Testis (tissue), 3 donors: Measurements from ENCODE around the gene SLC29A1. TPM values are rescaled to one million over a fixed set of nuclear protein-coding genes. Genes with fewer than 3 reads are reported as not detected.
A peak's percentile ranks its signal among the peaks of the same experiment; 100 is the strongest.

Source experiments
- DNase-seq: peaks from one replicate; pipeline ENCODE4 v3.0.0-alpha.2; 2019
- H3K27ac ChIP-seq, 2 donors: fragments of 200-600 bp; sonication (generic); one replicate each; pipeline ENCODE4 v1.5.1; 2019
- H3K27me3 ChIP-seq: fragments of 200-600 bp; sonication (generic); one replicate; pipeline ENCODE4 v1.5.1; 2019
- H3K36me3 ChIP-seq: fragments of 200-600 bp; sonication (generic); one replicate; pipeline ENCODE4 v1.5.1; 2017; ENCODE audit warnings: low read depth; ENCODE audit errors: missing control alignments
- H3K4me1 ChIP-seq: fragments of 200-600 bp; sonication (generic); one replicate; pipeline ENCODE4 v1.5.1; 2019
- H3K4me3 ChIP-seq, 2 donors: fragments of 200-600 bp; sonication (generic); one replicate each; pipeline ENCODE4 v1.5.1; 2017 to 2019
- H3K9me3 ChIP-seq: fragments of 200-600 bp; sonication (generic); one replicate; pipeline ENCODE4 v1.5.1; 2017
- POLR2A ChIP-seq: fragments of 450-650 bp; IDR thresholded peaks from one replicate; pipeline ENCODE4 v1.6.1; 2017; ENCODE audit warnings: antibody characterized with exemption, mild to moderate bottlenecking, moderate library complexity
- WGBS, 2 donors: methylation state at CpG; one replicate each; pipeline ENCODE4 v1.1.5; 2018; 5-methylcytosine and 5-hydroxymethylcytosine counted together
- intact Hi-C: fragments of 100-400 bp; cut with DNase I; formaldehyde crosslinking; loops from one replicate; pipeline ENCODE4 v1.15.1; 2023; ENCODE audit warnings: low total_unique reads
- polyA plus RNA-seq: library from polyadenylated mRNA; stranded (reverse); fragments of 350-450 nt; fragmentation: Illumina TruSeq; extraction: RNeasy Lipid Tissue Mini Kit (QIAGEN cat#74804); gene quantifications from one replicate; pipeline ENCODE4 v1.2.3, GENCODE V29; 2014; ENCODE audit warnings: low read depth, low replicate concordance; ENCODE audit not compliant: insufficient read depth
- total RNA-seq, 2 donors: library from RNA; depleted of rRNA; stranded (reverse); fragments of >200 nt; gene quantifications; one replicate each; pipeline ENCODE4 v1.2.3, GENCODE V29; 2016
- TF ChIP-seq, protein P1 (sequence below), 3 experiments: fragments of 450-650 bp in 2 of 3; fragments of 200-600 bp in 1 of 3; sonication (generic) in 1 of 3; IDR thresholded peaks; one replicate each; pipeline ENCODE4 v1.5.1; 2016 to 2019; ENCODE audit warnings: antibody characterized with exemption in 3 of 3, mild to moderate bottlenecking in 2 of 3, moderate library complexity in 1 of 3

The SLC29A1 gene
- total and polyA plus RNA-seq, 3 donors from 2014 or later = 41.2 to 70.0 (median 51.3) TPM

DNA sequence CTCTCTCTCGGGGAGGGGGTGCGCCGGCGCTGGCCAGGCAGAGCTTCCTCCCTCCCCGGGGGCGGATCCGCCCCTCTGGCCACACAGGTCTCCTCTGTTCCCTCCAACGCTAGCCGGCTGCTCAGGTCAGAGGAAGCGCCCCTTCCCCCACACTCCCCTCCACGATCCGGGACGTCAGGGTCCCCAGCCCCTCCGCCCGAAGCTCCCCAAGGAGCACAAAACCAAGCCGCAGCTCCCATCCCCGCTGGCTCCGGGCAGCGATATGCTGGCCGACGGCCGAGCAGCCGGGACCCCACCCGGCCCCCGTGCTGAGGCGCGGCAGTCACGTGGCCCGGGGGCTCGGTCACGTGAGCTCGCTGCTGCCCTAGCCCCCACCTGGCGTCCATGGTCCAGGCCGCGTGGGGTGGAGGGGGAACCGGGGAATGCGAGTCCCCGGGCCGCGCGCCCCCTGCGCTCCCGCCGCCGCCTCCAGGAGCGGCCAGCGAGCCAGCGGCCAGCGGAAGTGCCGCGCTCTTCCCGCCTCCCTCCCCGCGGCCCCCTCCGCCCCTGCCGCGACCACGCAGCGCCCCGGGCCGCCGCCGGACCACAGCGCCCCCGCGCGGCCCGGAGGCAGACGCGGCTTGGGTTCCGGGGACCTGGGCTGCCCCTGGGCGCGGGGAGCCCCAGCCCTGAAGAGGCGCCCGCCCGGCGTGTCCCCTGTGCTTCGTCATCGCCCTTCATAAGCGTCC, 33.8 kb downstream of the SLC29A1 start, which contains the start of gene SLC35B2:
Gene SLC35B2 (minus strand): TSS at position 504 of the 728 bp plus-strand sequence. CDS start 118 bp downstream, at position 386.
- intact Hi-C loops = no loop called here

GRCh38 chr6:44257753-44258324, 34.4 kb downstream of the SLC29A1 start:
- DNase-seq = no peak
- intact Hi-C loops = no loop called here
- WGBS, 2 donors = 15 to 19% methylated on average over 12 to 15 of the region's 15 CpGs
- Histone ChIP-seq H3K4me1 (peaks cover 14% of the 10 kb centered on the region), H3K4me3 (peak overlapping the region; percentile 87 to 97), H3K27me3 (no peaks in the 10 kb centered on the region), H3K36me3 (no peaks in the 10 kb centered on the region), H3K9me3 (no peaks in the 10 kb centered on the region), H3K27ac (peak overlapping the region; percentile 90 to 92)
- TF ChIP-seq, protein P1, sequence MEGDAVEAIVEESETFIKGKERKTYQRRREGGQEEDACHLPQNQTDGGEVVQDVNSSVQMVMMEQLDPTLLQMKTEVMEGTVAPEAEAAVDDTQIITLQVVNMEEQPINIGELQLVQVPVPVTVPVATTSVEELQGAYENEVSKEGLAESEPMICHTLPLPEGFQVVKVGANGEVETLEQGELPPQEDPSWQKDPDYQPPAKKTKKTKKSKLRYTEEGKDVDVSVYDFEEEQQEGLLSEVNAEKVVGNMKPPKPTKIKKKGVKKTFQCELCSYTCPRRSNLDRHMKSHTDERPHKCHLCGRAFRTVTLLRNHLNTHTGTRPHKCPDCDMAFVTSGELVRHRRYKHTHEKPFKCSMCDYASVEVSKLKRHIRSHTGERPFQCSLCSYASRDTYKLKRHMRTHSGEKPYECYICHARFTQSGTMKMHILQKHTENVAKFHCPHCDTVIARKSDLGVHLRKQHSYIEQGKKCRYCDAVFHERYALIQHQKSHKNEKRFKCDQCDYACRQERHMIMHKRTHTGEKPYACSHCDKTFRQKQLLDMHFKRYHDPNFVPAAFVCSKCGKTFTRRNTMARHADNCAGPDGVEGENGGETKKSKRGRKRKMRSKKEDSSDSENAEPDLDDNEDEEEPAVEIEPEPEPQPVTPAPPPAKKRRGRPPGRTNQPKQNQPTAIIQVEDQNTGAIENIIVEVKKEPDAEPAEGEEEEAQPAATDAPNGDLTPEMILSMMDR (IDR thresholded peaks at IDR 0.05) = peak in 2 of 3 experiments; percentile 1 to 7
- no peak for TF ChIP-seq POLR2A

More for the DNA sequence above, 33.8 kb downstream of the SLC29A1 start, which contains the start of gene SLC35B2:
- Histone ChIP-seq H3K9me3 (no peaks in the 10 kb centered on the region), H3K27me3 (no peaks in the 10 kb centered on the region), H3K27ac (peak within 1 kb of the TSS; percentile 90 to 92), H3K4me3 (peak within 1 kb of the TSS; percentile 87 to 97), H3K4me1 (peaks cover 11% of the 10 kb centered on the region), H3K36me3 (no peaks in the 10 kb centered on the region)
- TF ChIP-seq, protein P1 (IDR thresholded peaks at IDR 0.05) = peak; percentile 70 to 83 (median 80)
- no peak for TF ChIP-seq POLR2A
- peak; percentile 84 for DNase-seq
- 2% methylated on average over 47 of the region's 80 CpGs; no CpG with 5 or more reads in 1 of the 2 donors for WGBS, 2 donors

DNA sequence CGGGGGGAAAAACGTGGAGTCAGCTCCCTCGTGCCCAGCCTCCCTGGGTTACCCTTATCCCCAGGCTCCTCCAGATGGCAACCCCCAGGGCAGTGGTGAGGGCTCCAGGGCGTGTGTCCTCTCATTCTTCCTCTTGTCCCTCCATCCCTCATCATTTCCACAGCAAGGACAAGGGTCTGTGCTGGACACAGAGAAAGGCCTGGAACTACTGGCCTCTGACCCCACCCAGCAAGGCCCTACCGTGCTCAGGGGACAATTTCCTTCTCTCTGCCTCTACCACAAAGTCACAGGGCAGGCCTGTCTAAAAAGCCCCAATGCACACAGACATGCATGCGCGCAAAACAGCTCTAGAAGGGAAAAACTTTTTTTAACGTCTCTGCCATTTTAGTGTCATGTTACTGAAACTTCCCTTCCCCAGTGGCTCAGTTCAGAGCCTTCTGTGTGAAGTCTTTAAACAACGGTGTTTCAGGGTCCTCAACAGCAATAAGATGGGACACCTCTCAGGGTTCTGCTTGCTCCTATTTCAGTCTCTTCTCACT, 35.0 kb downstream of the SLC29A1 start:
- no peaks in the 10 kb centered on the region for H3K36me3 ChIP-seq
- H3K27ac ChIP-seq = peak overlapping the region in 1 of 2 donors; percentile 90
- TF ChIP-seq POLR2A = no peak
- TF ChIP-seq, protein P1 (IDR thresholded peaks at IDR 0.05) = no peak
- H3K4me1 ChIP-seq = peaks cover 20% of the 10 kb centered on the region
- no peaks in the 10 kb centered on the region for H3K27me3 ChIP-seq
- intact Hi-C loops = no loop called here
- WGBS, 2 donors = 74 to 75% methylated on average over 6 to 9 of the region's 9 CpGs
- no peak for DNase-seq
- no peak overlapping the region for H3K4me3 ChIP-seq
- no peaks in the 10 kb centered on the region for H3K9me3 ChIP-seq

DNA sequence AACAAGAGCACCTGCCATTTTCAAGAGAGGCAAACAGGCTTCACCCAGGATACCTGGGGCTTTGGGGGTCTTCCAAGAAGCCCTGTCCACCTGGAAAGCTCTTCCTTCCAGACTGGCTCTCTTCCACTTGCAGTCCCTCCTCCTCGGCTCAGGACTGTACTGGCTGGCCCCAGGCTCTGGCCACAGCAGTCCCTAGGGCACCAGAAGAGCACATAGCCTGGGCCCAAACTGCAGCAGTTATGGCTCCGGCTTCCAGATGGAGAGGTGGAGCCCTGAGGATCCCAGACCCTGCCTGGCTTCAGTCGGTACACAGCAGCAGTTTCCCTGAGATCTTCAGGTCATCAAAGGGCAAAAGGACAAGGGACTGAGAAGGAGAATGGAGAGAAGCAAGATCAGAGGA, 35.5 kb downstream of the SLC29A1 start:
- 79 to 95% methylated on average over 2 to 3 of the region's 3 CpGs for WGBS, 2 donors
- intact Hi-C loops = no loop called here
- TF ChIP-seq, protein P1 (IDR thresholded peaks at IDR 0.05) = no peak
- TF ChIP-seq POLR2A = no peak
- peaks cover 25% of the 10 kb centered on the region for H3K4me1 ChIP-seq
- H3K27ac ChIP-seq = no peak overlapping the region
- H3K4me3 ChIP-seq = no peak overlapping the region
- no peak for DNase-seq
- H3K27me3 ChIP-seq = no peaks in the 10 kb centered on the region
- H3K36me3 ChIP-seq = no peaks in the 10 kb centered on the region
- no peaks in the 10 kb centered on the region for H3K9me3 ChIP-seq
